Testis (tissue), 2 donors: ENCODE data around the gene MUC5AC.
"Not testable (repeated sequence)": the region's sequence is repeated elsewhere in the genome, so short reads cannot be mapped to it uniquely, and the experiment has no call there.

ENCODE experiments used
- POLR2A ChIP-seq: fragments of 450-650 bp; IDR thresholded peaks from one replicate; pipeline ENCODE4 v1.6.1; 2017; ENCODE audit warnings: antibody characterized with exemption, mild to moderate bottlenecking, moderate library complexity
- TF ChIP-seq, protein P1 (sequence below), 3 experiments: fragments of 450-650 bp in 2 of 3; fragments of 200-600 bp in 1 of 3; sonication (generic) in 1 of 3; IDR thresholded peaks; one replicate each; pipeline ENCODE4 v1.5.1; 2016 to 2019; ENCODE audit warnings: antibody characterized with exemption in 3 of 3, mild to moderate bottlenecking in 2 of 3, moderate library complexity in 1 of 3

DNA sequence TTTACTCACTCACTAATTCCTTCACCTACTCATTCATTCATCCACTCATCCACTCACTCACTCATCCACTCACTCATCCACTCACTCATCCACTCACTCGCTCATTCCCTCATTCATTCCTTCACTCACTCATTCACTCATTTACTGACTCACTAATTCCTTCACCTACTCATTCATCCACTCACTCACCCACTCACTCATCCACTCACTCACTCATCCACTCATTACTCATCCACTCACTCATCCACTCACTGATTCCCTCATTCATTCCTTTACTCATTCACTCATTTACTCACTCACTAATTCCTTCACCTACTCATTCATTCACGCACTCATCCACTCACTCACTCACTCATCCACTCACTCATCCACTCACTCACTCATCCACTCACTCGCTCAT is 15.6 kb downstream of the MUC5AC start:
- TF ChIP-seq, protein P1, sequence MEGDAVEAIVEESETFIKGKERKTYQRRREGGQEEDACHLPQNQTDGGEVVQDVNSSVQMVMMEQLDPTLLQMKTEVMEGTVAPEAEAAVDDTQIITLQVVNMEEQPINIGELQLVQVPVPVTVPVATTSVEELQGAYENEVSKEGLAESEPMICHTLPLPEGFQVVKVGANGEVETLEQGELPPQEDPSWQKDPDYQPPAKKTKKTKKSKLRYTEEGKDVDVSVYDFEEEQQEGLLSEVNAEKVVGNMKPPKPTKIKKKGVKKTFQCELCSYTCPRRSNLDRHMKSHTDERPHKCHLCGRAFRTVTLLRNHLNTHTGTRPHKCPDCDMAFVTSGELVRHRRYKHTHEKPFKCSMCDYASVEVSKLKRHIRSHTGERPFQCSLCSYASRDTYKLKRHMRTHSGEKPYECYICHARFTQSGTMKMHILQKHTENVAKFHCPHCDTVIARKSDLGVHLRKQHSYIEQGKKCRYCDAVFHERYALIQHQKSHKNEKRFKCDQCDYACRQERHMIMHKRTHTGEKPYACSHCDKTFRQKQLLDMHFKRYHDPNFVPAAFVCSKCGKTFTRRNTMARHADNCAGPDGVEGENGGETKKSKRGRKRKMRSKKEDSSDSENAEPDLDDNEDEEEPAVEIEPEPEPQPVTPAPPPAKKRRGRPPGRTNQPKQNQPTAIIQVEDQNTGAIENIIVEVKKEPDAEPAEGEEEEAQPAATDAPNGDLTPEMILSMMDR (IDR thresholded peaks at IDR 0.05) = not testable (repeated sequence)
- TF ChIP-seq POLR2A = not testable (repeated sequence)
